Fibroblast of gingiva (primary cell): ENCODE data around the gene GDPD3.

Experiments used
- DNase-seq: peaks from one replicate; pipeline ENCODE4 v3.0.0-alpha.2; 2011; ENCODE audit warnings: low read depth

The GDPD3 gene

GRCh38 chr16:30095166-30096078 is 17.9 kb downstream of the GDPD3 start:
- DNase-seq = no peak

- DNase-seq = no peak
Measured at GRCh38 chr16:30094541-30095165, 18.7 kb downstream of the GDPD3 start.

GRCh38 chr16:30092373-30093010 is 20.8 kb downstream of the GDPD3 start:
- DNase-seq = peak; percentile 32

DNA sequence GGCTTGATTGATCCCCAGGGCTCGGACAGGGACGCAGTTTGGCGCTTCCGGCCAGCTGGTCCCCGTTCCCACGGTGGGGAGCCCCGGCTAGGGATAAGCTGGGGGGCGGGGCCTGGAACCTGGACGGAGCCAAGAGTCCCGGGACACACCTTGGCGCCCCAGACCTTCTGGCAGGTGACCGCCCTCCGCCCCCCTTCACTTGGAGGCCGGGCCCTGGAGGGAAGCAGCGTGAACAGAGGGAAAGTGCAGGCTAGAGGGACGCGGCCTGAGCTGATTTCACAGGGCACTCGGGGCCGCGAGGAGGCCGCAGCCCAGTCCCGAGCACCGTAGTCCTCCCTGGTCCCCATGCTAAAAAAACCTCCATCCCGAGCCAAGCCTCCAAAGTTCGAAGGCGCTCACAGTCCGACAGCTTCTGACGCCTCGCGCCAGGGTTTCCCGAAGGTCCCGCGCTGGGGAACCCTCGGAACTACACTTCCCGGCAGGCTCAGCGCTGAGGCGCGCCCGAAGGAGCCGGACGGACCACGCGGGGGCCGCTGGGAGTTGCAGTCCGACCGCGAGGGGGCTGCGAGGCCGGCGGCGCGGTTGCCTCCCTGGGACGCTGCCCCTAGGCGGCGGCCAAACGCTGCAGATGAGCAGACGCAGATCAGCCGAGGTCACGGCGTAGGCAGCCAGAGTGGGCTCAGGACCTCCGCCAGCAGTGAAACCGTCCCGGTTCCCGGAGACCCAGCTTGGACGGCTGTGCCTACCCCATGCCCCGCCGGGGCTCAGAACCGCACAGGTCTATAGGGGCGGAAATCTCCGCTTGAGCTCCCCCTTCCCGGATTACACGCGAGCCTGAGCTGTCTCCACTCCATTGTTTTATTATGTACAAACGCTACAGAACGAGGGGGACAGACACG is 21.6 kb downstream of the GDPD3 start, which contains the start of gene TBX6:
Gene TBX6, minus strand, starts transcription at position 451 of the 899 bp plus-strand sequence. CDS start 731 bp downstream, outside the sequence.
- peak; percentile 84 for DNase-seq

GRCh38 chr16:30090610-30091331 is 22.6 kb downstream of the GDPD3 start:
- no peak for DNase-seq

- DNase-seq = no peak
Measured at GRCh38 chr16:30088832-30089624, 24.3 kb downstream of the GDPD3 start.

DNA sequence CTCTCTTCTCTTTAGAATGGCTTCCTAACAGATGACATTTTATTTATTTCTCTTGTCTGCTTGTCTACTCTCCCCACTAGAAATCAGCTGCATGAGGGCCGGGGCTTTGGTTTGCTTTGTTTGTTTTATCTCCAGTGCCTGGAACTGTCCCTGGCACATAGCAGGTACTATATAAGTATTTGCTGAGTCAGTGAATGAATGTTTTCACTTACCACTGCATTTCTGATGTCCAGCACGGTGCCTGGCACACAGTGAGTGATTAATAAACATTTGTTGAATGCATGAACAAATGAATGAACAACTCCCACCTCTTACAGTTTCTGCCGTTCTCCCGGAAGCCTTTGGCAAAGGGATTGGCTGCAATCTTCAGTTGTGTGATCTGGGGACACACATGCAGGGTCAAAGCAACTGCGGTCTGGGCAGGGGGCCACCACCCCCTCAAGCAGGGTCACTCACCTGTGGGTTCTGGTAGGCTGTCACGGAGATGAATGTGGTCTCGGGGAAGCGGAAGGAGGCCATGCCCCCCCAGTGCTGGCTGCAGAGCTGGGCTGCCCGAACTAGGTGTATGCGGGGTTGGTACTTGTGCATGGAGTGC is 25.0 kb downstream of the GDPD3 start:
- no peak for DNase-seq

GRCh38 chr16:30087181-30087898 is 26.0 kb downstream of the GDPD3 start:
- no peak for DNase-seq

- no peak for DNase-seq
Measured at GRCh38 chr16:30086291-30087140, 26.8 kb downstream of the GDPD3 start.

- no peak for DNase-seq
Measured at GRCh38 chr16:30085820-30086219, 27.5 kb downstream of the GDPD3 start.

- no peak for DNase-seq
Measured at GRCh38 chr16:30085247-30085646, 28.1 kb downstream of the GDPD3 start.

DNA sequence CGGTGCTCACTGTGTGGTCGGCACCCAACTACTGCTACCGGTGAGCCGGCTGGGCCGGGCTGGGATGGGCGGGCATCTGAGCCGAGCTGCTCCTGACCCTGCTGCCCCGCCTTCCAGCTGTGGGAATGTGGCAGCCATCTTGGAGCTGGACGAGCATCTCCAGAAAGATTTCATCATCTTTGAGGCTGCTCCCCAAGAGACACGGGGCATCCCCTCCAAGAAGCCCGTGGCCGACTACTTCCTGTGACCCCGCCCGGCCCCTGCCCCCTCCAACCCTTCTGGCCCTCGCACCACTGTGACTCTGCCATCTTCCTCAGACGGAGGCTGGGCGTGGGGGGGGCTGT is 28.5 kb downstream of the GDPD3 start:
- no peak for DNase-seq

DNA sequence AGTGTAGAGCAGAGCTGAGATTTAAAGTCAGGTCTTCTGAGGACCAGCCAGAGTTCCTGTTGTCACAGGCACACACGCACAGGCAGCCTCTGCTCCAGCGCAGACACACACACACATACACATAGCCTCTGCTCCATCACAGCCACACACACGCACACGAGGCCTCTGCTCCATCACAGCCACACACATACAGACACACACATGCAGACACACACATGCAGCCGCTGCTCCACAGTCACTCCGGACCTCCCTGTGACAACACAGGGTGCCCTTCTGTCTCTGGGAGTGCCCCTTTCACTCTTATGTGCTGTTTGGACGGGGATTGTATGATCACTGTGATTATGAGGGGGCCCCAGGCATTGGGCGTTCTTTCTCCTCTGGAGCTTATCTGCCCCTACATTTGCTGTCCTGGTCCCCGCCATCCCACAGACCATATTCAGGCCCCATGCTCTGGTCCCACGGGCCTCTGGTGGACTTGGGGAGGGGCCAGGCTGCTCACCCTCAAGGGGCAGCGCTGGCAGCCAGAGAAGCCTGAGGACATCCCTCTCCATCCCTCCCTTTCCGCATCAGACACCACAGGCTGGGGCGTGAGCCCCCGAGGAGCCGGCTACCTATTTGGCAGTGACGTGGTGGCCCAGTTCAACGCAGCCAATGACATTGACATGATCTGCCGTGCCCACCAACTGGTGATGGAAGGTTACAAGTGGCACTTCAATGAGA is 29.1 kb downstream of the GDPD3 start:
- no peak for DNase-seq

GRCh38 chr16:30083216-30084055 is 29.9 kb downstream of the GDPD3 start:
- DNase-seq = no peak

- DNase-seq = no peak
Measured at GRCh38 chr16:30082545-30083090, 30.7 kb downstream of the GDPD3 start.

DNA sequence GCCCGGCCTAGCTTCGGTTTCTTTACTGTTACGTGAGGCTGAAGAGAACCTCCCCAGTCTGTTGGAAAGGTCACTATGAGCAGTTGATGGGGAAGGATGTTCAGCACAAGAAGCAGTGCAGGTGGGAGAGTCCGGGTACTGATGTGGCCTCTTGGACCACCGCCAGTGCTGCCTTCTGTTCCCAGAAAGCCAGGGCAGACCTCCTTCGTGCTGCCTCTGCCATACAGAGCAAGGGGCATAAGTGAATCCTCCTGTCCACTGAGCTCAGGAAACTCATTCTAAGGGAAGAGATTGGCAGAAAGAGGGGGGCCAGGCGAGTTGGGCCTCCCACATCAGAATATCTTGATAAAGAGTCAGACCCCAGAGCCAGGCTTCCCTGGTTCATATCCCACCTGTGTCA is 33.9 kb downstream of the GDPD3 start:
- DNase-seq = no peak
